Stimulated activated CD4-positive, alpha-beta T cell treated with anti-CD3 and anti-CD28 coated beads, Interleukin-4, amount 100 ng/mL, for 24 hours (primary cell): ENCODE results near the gene CLDND2.

ENCODE experiments used
- DNase-seq: peaks from one replicate; pipeline ENCODE4 v3.0.0-alpha.2; 2020

CLDND2 gene

DNA sequence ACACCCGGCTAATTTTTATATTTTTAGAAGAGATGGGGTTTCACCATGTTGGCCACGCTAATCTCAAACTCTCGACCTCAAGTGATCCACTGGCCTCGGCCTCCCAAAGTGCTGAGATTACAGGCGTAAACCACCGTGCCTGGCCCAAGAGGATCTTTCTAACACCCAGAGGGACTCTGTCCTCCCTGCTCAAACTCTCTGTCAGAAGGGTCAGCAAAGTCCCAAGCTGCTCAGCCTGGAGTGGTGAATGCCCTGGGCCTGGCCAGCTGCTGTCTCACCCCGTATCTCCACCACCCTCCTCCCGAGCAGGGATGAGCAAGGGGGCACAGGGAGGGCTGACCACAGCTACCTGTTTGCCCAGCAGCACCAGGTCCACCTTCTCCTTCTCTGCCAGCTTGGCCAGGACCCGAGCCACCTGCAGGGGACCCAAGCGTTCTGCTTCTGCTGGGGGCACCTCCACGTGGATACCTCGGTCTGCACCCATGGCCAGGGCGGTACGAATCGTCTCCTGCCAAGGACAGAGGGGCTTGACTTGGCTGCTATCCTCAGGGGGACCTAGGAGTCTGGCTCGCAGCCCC lies 15.9 kb downstream of the CLDND2 start:
- DNase-seq = no peak

DNA sequence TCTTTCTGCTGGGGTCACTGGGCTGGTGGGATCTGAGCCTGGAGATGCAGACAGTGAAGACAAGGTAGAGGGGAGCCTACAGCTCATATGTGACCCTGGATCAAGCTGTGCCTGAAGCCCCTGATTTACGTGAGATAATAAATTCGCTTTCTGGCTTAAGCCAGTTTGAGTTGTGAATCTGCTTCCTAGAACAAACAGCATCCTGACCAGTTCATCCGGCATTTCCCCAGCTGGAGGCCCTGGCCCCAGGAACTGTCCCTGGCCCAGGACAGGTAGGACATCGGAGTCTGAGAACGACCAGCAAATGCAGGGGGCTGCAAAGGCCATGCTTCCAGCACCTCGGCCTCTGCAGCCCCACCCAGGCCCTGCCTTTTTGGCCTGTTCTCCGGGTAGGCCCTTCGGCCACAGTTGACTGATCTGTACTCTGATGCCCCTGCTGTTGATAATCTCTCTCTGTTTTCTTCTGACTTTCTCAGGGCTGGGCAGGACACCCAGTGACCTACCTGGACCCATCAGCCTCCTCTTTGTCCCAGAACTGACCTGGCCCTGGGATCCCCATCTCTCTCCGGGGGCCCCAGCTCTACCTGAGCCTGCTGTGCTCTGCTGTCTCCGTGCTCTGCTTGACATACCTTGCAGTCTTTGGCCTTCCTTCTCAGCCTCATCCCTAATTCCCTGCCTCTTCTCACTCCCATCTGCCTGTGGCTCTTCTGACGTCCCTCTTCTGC lies 17.4 kb downstream of the CLDND2 start:
- no peak for DNase-seq

DNA sequence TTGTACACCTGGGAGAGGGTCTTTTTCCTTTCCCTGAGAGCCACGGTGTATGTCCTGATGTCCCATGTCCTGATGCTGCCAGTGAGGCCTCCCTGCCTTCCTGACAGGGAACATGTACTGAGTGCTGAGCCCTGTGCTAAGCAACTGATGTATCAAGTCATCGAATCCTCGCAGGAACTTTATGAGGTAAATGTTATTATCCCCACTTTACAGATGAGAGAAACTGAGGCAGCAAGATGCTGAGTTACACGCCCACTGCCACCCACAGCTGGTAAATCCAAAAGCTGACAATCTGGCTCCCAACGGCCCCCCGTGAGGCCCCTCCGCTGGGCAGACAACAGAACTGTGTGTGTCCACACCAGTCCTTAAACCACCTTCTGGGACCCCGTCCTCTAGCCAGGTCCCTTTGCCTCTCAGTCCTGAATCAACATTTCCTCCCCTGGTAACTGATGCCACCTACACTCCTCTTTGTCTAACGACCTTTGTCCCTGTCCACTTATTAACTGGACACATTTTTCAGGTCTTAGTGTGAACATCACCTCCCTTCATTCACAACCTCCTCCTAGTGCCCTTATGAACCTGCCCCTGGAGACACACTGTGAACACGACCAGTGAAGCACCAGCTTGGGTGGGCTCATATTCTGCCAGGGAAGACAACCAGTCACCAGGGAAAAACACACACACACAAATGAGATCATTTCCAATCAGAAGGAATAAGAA lies 21.4 kb downstream of the CLDND2 start:
- no peak for DNase-seq

DNA sequence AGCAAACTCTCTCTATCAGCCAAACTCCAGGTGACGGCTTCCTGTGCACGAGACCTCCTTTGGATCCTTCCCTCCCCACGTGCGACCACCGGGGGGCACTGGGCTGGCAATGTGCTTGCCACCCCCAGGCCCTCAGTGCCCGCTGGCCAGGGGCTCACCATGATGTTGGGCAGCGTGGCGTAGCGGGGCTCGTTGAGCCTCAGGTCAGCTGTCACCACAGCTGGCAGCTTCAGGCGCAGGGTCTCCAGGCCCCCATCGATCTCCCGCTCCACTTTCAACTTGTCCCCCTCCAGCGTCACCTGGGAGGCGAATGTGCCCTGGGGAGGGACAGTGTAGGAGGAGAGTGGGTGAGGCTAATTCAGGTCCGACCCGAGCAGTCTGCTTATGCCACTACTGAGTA lies 22.1 kb downstream of the CLDND2 start:
- no peak for DNase-seq

DNA sequence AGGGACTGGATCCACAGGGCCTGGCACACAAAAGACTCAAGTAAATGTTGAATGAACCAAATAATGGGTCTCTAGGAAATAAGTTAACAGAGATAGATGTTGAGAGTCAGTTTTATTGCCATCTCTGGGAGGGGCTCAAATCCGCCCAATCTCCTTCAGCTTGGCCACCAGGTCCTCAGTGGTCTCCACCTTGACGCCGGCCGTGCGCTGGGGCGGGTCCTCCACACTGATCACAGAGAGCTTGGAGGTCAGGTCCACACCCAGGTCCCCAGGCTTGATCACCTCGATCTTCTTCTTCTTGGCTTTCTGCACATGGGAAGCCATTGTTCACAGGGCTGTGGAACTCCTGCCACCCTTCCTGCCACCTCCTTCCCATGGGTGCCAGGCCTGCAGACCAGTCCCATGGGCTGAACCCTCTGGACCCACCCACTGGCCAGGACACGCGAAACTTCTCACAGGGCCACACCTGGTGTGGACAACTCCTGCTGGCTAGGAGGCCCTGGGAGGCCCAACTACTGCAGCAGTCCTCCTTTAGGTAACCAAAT lies 23.7 kb downstream of the CLDND2 start:
- no peak for DNase-seq

DNA sequence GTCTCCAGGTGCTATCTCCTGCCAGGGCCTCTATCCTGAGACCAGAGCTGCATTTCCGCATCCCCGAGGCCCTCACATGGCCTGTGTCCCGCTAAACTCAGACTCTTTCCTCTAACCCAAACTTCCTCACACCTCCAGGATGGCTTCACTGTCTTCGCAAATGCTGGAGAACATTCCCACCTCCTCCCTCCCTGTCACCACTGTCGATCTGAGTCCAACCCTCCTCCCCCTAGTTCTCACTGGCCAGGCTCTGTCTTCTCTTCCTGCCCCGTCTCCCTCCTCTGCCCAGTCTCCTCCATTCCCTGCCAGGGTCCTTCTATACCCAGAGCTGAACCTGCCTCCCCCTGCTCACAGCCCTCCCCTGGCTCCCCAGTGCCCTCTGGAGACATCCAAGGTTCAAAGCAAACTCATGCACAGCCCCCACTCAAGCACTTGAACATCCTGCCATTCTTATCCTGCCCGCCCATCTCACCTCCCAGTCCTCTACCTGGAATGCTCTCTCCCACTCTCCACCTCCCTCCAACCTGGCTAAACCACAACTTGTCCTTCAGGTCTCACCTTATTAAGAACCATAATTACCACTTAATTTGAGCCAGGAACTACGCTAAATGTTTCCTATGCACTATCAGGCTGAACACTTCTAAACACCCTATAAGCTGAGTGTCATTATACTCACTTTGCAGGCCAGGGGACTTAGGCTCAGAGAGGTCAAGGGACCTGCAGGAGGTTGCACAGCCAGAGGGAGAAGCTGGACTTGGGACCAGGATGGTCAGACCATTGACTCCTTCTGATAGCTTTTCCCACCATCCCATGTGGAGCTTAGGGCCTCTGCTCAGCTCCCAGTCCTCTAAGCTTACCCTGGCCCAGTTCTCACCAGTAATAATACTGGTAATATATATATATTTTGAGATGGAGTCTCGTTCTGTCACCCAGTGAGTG lies 25.9 kb downstream of the CLDND2 start:
- DNase-seq = no peak

DNA sequence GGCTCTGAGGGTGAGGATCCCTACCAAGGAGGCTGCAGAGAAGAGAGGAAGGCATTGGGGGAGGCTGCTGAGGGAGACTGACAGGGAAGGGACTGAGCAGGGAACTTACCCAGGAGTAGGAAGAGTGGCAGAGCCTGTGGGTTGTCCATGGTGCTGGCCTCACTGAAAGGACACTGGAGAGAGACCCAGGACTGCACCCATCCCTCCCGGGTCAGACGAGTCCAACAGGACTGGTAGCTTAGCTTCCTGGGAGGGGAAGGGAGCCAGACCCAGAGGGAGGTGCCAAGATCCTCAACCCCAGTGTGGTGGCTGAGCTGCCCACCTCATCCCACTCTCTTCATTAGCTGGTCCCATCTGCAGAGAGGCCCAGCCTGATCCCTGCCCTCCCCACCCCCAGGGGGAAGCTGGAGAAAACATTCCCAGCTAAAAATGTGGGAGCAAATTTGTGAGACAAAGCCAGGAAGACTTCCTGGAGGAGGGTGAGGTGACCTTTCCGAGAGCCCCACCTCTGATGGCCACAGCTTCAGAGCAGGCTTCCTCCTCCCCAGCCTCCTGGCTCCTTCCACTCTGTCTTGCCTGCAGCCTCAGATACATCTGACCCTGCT lies 26.7 kb downstream of the CLDND2 start, which contains the start of gene VSIG10L:
Gene VSIG10L (minus strand): TSS at position 164 of the 605 bp plus-strand sequence. CDS start 15 bp downstream, at position 149.
- no peak for DNase-seq

DNA sequence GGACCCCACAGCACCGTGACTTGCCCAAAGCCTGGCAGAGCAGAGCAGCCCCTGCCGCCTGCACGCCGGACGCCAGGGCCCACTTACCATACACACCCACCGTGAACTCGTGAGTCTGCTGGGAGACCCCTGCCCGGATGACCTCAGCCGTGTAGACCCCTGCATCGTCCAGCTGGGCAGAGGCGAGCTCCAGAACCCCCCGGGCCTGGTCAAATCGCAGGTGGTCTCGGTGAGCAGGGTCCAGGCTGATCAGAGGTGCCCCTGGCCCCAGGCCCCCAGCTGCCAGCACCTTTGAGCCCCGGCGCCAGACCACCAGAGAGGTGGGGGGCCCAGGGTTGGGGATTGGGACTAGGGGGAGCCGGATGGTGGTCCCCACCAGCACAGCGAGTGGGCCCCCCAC lies 27.7 kb downstream of the CLDND2 start:
- DNase-seq = no peak

DNA sequence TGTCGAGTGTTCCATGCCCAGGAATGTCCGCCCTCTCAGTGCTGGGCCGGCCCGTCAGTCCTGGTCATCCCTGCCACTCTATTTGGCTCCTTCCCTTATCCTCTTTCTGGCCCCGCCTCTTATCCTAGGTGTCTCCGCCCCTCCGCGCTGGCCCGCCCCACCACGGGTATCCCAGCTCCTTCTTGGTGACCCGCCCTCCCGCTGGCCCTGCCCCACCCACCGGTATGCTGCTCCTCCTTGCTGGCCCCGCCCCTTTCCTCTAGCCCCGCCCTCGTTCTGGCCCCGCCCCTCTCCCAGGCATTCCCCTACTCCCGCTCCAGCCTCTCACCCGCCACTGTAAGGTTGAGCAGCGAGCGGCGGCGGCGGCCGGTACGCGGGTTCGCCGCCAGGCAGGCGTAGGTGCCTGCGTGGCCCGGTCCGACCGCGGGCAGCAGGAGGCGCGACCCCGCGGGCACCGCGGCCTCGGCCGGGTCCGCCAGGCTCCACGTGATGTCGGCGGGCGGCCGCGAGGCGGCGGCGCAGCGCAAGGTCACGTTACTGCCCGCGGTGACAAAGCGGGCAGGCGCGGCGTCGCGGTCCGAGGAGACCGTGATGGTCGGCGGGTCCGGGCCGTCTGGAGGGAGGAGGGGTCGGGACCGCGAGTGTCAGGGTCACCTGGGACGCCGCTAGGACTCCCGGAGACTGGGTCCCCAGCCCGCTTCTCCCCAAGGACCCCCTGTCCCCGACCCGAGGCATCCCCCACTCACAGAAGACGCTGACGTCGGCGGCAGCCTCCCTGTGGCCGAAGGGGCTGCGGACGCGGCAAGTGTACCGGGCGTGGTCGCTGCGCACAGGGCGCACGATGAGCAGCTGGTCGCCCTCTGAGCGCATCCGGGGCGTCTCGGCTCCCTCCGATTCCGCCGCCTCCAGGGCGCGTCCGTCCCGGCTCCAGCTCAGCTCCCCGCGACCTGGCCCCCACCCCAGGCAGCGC lies 28.8 kb downstream of the CLDND2 start:
- peak; percentile 95 for DNase-seq

DNA sequence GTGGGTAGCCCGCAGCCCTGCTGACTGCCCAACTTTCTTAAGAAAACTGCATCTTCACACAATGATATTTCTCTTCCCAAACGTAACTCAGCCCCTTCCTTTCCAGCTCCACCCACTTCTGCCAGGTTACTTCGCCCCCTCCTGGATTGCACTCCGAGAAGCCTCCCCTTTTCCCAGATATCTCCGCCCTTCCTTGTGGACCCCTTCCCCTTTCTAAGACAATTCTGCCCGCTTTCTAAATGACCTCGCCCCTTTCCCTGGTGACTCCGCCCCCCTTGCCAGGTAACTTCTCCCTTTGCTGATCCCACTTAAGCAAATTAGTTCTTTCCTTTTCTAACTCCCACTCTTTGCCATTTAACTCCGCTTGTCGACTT lies 29.5 kb downstream of the CLDND2 start:
- DNase-seq = no peak

DNA sequence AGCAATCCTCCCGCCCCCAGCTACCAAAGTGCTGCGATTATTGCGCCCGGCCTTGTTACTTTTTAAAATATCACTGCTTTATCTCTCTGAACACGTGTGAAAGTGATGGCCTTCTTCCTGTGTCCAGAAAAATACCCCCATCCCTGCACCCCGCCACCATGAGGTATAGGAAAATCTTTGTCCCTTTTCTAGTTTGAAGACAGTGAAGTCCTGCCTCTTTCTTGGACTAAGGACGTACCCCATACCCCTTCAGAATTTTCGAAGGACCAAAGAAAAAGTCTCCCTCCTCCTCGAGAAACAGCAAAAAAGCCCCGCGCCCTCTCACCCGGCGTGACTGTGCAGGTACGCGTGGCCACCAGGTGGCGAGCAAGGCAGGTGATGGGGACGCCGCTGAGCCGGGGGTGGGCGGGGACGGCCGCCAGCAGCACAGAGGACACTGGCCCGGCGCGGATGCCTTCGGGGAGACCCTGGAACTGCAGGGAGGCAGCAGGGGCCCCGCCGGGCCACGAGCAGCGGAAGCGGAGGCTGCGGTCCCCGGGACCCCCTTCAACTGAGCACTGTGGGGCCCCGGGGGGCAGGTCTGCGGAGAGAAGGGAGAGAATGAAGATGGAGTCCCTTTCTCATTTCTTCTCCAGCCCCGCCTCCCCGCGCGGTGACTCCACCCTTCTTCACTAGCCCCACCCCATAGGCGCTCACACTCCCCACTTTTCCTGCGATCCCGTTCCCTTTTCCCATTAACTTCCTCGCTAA lies 30.1 kb downstream of the CLDND2 start:
- DNase-seq = peak; percentile 89

DNA sequence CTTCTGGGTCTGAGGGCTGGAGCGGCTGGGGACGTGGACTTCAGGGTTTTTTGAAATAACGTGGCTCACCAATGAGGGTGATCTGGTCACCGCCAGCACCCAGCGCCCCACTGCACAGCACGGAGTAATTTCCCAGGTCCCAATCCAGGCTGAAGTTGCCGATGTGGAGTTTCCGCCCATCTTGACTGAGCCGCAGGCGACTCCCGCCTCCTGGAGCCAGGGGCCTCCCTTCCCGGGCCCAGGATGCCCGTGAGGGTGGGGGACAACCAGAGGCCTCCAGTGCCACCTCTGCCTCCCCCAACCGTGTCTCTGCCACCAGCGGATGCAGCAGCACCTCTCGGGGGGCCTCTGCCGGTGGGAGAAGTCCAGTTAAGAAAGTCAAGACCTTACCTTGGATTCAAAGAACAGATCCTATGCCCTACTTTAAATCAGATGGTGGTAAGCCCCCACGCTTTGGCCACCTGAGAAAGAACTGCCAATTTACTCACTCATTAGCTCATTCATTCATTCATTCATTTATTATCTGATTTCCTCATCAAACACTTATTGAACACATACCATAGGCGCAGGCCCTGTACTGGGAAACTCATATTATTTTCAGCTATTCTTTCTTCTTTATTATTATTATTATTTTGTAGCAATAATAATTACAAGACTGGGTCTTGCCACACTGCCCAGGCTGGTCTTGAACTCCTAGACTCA lies 30.8 kb downstream of the CLDND2 start:
- no peak for DNase-seq

DNA sequence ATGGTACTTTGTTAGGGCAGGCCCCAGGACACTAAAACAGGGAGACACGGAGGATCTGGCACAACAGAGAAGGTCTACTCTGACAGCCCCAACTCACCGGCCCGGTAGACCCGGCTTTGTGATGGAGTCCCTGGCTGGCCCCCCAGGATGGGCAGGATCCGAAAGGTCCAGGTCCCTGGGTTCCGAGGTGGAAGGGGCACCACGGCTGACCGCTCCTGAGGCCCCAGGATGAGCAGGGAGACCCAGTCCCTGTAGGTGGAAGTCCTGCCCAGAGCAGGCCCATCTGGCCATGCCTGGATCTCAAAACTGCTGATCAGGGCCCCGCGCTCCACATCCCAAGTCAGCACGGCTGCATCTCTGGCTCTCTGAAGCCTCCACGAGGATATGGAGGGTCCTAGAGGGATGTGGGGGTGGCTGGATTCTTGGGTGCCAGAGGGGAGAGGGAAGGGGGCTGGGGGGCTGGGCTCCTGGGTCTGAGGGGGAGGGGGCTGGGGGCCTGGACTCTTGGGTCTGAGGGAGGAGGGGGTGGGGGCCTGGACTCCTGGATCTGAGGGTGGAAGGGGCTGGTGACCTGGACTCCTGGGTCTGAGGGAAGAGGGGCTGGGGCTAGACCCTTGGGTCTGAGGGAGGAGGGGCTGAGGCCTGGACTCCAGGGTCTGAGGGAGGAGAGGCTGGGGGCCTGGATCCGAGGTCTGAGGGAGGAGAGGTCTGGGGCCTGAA lies 31.5 kb downstream of the CLDND2 start:
- DNase-seq = no peak

DNA sequence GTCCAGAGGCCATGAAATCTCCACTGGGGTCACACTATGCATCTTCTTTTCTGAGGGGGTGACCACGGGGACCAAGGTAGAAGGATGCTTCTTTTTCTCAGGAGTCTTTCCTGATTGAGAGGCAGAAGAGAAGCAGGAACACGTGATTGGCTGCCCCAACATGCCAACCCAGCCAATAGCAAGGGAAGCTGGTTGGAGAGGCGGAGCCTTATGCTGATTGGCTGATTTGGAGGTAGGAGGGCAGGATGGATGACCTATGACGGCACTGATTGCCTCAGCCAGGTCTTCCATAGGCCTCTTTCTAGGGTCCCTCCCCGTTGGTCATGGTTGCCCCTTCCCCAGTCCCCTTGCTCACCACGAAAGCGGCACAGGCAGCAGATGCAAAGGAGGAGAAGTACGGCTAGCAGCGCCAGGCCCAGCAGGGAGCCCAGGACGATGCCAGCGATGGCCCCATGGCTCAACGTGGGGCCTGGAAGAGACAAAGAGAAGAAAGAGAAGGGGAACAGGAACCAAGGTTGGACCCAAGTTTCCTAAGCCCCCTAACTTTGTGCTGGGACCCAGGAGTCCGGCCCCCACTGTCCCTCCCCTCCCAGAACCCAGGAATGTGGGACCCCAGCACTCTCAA lies 34.9 kb downstream of the CLDND2 start:
- no peak for DNase-seq

DNA sequence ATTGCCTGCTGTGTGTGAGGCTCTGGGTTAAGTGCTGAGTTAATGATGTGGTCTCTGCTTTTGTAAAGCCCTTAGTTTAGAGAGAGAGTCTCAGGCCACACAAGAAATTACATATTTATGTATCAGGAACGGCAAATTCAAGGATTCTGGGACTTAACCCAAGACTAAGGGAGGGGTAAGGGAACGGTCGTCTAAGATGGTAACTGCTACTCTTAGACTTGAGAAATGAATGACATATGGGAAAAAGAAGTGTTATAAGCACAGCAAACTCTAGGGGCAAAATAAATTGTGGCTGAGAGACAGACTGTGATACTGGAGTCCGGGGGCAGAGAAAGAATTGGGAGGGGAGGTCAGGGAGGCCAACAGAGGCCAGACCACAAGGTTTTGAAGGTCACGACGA lies 37.1 kb downstream of the CLDND2 start:
- no peak for DNase-seq

DNA sequence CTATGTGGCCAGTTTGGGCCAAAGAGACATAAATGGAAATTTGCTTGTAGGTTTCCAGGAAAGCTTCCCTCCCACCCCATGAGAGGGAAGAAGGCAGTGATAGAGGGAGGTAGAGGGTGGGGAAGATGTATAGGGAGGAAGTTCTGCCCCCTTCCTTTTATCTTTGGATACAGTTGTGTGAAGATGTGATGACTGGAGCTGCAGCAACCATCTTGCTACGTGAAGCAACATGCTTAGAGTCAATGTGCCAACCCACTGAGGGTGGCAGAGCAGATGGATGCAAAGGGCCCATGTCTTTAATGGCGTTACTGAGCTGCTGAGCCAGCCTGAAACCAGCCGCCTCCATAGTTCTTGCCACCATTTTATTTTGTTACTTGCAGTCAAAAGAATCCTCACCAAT lies 37.6 kb downstream of the CLDND2 start:
- DNase-seq = no peak

DNA sequence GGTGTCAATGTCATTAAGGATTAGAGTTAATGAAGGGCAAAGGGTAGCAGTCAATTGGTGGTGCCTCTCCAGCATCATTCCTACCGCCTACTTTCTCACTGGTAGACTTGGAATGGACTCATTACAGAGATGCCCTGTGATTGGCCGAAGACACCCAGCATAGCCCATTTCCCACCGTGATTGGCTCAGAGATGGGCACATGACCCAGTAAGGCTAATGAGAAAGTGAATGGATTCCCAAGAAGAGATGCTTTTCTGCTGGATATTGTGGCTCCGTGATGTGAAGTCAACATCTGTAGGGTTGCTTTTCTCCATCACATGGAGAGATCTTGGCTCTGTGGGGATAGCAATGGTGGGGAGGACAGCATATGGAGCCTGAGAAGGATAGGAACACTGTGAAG lies 38.4 kb downstream of the CLDND2 start:
- no peak for DNase-seq

DNA sequence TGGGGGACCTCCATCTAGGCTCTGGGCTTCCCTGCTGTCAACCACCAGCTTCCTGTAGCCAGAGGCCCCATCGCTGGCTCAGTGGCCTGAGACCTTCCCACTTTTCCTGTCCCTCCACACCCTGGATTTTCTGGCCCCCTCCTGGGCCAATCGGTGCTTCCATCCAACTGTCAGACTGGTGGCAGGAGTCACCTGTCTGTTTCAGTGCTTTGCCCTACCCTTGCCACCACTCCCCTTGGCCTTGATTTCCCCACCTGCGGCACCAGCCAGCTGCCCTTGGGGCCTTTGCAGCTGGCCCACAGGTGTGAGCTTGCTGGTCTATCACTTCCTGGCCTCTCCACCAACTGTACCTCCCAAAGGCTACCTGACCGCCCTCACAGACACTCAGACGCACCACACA lies 39.4 kb downstream of the CLDND2 start:
- no peak for DNase-seq
